Measurements from ENCODE around the gene GPHA2.

GPHA2 gene

GRCh38 chr11:64909653-64910343 is 25.9 kb downstream of the GPHA2 start:
- DNase-seq = no peak

GRCh38 chr11:64908766-64909165 is 26.9 kb downstream of the GPHA2 start:
- DNase-seq = no peak

GRCh38 chr11:64906314-64906635 is 29.4 kb downstream of the GPHA2 start:
- no peak for DNase-seq

- no peak for DNase-seq
These were observed 30.0 kb downstream of the GPHA2 start for GRCh38 chr11:64905516-64906313.

- no peak for DNase-seq
These were observed 32.3 kb downstream of the GPHA2 start for GRCh38 chr11:64903291-64903833.

GRCh38 chr11:64902102-64902900 is 33.4 kb downstream of the GPHA2 start:
- DNase-seq = no peak

- DNase-seq = no peak
These were observed 34.9 kb downstream of the GPHA2 start for GRCh38 chr11:64900774-64901173.

GRCh38 chr11:64900263-64900678 is 35.4 kb downstream of the GPHA2 start:
- DNase-seq = no peak

GRCh38 chr11:64898541-64898940 is 37.2 kb downstream of the GPHA2 start:
- DNase-seq = no peak

- DNase-seq = no peak
These were observed 37.6 kb downstream of the GPHA2 start for GRCh38 chr11:64898076-64898445.

GRCh38 chr11:64897381-64898075 is 38.2 kb downstream of the GPHA2 start:
- no peak for DNase-seq

GRCh38 chr11:64896448-64897022 is 39.2 kb downstream of the GPHA2 start:
- DNase-seq = no peak

- no peak for DNase-seq
These were observed 40.8 kb downstream of the GPHA2 start for GRCh38 chr11:64894812-64895452.

- no peak for DNase-seq
These were observed 41.5 kb downstream of the GPHA2 start for GRCh38 chr11:64894070-64894811.

- no peak for DNase-seq
These were observed 42.3 kb downstream of the GPHA2 start for GRCh38 chr11:64893194-64894069.

GRCh38 chr11:64892838-64893193 is 42.9 kb downstream of the GPHA2 start:
- DNase-seq = no peak

GRCh38 chr11:64892411-64892831 is 43.3 kb downstream of the GPHA2 start:
- no peak for DNase-seq

GRCh38 chr11:64891880-64892279 is 43.8 kb downstream of the GPHA2 start:
- no peak for DNase-seq

GRCh38 chr11:64891215-64891848 is 44.4 kb downstream of the GPHA2 start:
- no peak for DNase-seq

- DNase-seq = no peak
These were observed 45.2 kb downstream of the GPHA2 start for GRCh38 chr11:64890522-64890939.

Measured in cortex of kidney (tissue), 1 donor.